HG03175 (cell line): ENCODE measurements around the gene CSTF2.
A peak's percentile ranks its signal among the peaks of the same experiment; 100 is the strongest.
"Not testable (repeated sequence)": the region's sequence is repeated elsewhere in the genome, so short reads cannot be mapped to it uniquely, and the experiment has no call there.

ENCODE experiments used
- ATAC-seq: cut with Tn5 transposase; IDR thresholded peaks from one replicate; pipeline ENCODE4 v1.9.1; 2021; ENCODE audit warnings: mild to moderate bottlenecking, moderate library complexity; ENCODE audit not compliant: unreplicated experiment

Gene CSTF2, protein sequence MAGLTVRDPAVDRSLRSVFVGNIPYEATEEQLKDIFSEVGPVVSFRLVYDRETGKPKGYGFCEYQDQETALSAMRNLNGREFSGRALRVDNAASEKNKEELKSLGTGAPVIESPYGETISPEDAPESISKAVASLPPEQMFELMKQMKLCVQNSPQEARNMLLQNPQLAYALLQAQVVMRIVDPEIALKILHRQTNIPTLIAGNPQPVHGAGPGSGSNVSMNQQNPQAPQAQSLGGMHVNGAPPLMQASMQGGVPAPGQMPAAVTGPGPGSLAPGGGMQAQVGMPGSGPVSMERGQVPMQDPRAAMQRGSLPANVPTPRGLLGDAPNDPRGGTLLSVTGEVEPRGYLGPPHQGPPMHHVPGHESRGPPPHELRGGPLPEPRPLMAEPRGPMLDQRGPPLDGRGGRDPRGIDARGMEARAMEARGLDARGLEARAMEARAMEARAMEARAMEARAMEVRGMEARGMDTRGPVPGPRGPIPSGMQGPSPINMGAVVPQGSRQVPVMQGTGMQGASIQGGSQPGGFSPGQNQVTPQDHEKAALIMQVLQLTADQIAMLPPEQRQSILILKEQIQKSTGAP

DNA sequence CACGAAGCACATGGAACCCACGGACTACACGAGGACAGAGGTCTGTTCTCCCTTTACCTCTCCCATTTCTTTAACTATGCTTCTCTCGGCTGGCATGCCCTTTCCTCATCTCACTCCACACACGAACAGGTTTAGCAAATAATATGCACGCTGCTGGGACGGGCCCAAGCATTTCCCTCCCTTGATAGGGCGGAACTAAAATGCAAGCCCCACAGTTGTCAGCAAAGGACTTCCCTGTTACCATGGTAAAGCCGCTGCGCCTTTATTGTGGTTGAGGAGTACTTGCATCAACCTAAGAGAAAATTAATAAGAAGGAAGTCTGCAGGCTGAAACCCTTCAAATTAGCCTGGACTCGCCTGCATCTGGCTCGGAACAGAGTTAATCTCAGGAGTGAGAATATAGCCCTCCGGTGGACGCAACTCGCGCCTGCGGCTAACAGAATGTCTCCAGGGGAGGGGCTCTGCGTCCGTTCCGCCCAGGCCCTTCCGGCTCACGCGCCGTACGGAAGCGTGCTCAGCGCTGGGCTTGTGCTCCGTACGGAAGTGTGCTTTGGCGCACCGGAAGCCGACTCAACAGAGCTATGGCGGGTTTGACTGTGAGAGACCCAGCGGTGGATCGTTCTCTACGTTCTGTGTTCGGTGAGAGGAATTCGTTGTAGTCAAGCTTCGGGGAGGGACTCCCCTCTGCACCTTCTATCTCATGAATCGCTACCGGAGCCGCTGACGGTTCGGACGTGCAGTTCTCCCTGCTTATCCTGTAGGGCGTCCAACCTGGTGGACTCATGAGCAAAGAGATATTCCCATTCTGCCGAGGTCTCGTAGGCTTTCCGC is at the start of gene CSTF2:
Gene CSTF2, plus strand, starts transcription at position 555 of the 830 bp plus-strand sequence. Its CDS starts 26 bp downstream, at position 581.
- ATAC-seq, result peak; percentile 99

GRCh38 chrX:100796371-100796770 is 23.8 kb upstream of the CSTF2 start:
- ATAC-seq, result not testable (repeated sequence)

DNA sequence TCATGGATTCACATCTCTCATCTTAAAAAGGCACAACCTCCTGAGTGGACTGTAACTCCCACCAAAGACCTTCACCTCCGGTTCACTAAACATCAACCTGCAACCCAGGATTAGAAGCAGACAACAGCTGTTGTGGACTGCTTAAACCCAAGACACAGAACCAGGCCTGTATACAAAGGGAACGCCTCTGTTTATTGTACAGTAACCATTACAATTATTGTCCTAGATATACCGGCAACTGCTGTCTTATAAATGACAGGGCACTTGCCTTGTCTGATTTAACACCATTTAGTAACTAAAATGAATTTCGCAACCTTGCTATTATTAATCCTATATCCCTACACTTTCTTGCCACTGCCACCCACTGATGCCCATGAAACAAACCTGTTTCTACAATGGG is 22.8 kb upstream of the CSTF2 start:
- ATAC-seq, result no peak

DNA sequence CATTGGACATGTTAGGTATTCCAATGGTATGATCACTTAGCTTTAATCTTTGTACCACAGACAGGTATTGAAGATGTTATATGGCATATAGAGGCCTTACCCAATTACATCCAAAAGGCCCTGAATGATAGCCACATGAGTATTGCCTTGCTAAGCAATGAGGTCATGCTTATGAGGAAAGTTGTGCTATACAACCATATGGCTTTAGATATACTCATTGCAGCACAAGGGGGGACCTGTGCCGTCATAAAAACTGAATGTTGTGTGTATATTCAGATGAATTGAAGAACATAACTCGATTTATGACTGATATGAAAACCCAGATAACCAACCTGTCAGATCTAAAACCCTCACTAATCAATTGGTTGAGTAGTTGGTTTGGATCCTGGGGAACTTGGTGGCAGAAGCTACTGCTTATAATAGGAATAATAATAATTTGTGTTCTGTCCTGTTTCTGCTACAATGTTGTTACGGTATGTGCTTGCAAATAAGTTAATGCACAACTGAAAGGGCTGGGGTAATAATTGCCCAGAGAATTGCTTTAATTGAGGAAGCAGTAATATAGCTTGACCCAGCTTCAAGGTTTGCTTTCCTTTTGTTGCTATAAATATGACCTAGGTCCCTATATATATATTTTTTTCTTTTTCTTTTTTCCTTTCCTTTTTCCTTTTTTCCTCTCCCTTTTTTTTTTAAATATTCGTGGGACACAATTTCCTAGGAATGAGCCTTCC is 21.5 kb upstream of the CSTF2 start:
- ATAC-seq, result no peak

- no peak for ATAC-seq
These were observed 17.3 kb upstream of the CSTF2 start for GRCh38 chrX:100802843-100803242.

DNA sequence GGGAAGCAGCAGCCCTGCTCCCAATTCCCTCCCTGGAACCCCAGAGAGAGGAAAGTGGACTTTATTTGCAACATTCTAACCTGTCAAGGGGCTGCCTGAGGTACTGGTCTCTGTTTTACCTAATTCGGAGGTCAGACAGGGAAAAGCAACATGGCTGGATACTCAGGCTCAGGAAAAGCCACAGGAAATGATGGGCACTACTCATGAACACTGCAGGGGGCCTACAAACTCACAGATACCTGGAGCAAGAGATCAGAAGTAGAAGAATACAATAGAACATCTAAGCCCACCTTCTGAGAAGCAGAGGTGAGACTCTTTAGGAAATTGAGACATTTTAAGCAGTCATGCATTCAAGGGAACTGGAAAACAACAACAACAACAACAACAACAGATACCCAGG is 15.4 kb upstream of the CSTF2 start:
- ATAC-seq, result no peak

DNA sequence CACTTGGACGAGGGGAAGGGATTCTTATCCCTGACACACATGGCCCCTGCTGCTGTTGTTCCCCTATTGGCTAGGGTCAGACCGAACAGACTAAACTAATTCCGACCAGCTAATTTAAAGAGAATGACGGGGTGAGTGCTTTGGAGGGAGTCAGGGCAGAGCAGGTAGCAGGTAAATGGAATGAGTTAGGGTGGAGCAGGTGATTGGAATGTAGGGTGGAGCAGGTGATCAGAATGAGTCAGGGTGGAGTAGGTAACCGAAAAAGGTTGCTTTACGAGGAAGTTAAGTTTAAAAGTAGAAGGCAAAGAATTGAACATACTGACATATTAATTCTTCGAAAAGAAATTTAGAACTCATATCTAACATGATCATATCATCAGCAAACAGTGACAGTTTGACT is 11.9 kb upstream of the CSTF2 start:
- ATAC-seq, result not testable (repeated sequence)

DNA sequence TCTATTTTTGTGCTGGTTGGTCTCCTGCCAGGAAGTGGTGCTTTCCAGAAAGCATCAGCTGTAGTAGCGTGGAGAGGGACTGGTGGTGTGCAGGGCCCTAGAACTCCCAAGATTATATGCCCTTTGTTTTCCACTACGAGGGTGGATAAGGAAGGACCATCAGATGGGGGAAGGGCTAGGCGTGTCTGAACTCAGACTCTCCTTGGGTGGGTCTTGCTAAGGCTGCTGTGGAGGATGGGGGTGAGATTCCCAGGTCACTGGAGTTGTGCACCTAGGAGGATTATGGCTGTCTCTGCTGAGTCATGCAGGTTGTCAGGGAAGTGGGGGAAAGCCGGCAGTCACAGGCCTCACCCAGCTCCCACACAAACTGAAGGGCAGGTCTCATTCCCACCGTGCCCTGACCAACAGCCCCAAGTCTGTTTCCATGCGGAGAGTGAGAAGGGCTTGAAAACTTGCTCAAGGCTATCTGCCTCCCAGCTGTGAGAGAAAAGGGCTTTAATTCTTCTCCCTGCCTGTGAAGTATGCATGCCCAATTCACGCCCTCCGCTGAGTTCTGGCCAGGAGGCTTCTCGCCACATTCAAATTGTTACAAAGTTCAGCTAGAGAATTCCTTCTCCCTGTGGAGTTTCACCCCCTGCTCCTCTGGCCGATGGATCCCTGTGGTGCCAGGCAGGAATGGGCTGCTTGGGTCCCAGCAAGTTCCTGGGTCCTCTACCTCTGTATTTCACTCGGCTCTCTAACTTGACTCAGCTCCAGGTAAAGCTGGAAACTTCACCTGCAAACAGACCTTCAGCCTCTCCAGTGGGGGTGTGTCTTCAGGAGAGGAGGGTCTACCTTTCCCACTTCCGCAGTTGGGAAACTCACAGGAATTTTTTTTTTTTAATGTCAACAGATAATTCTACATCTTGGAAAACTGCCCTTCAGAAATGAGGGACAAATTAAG is 7.7 kb upstream of the CSTF2 start:
- no peak for ATAC-seq

GRCh38 chrX:100817340-100817739 is 2.9 kb upstream of the CSTF2 start:
- no peak for ATAC-seq

GRCh38 chrX:100819534-100819836 is 706 bp upstream of the CSTF2 start:
- no peak for ATAC-seq

DNA sequence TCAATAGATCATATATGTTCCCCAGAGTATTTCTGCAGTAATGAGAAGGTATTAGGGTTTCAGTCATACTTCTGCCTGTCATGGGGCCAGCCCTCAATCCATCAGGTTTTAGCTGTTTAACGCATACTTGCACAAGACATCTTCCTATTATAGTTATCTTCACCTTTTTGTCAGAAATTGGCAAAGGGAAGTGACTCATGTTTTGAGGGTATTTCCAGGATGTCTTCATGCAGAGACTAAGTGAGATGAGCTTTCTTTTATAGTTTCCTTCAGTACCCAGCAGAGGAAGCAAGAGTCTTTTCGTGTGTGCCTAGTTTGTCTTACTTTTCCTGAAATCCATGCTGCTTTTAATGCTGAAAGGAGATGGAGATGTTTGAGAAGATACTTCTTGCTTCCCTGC is 9.5 kb downstream of the CSTF2 start:
- ATAC-seq, result peak; percentile 78

- ATAC-seq, result peak; percentile 10
These were observed 10.0 kb downstream of the CSTF2 start for GRCh38 chrX:100830143-100830542.

DNA sequence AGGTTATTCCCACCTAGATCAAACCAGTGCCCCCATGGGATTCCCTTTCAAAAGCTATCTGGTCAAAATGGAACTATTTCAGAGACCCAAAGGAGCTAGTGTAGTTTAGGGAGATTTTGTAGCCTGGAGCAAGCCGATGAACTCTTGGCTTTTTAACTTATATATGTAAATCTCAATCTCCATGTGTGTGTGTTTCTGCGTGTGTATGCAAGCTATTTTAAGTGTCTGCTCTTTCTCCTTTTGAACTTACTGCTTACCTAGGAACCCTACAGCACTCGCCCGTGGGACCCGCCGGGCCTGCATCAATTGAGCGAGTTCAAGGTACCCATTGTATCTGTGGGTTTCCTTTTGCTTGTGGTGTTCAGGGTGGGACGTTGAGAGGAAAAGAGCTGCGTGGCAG is 10.4 kb downstream of the CSTF2 start:
- ATAC-seq, result no peak

DNA sequence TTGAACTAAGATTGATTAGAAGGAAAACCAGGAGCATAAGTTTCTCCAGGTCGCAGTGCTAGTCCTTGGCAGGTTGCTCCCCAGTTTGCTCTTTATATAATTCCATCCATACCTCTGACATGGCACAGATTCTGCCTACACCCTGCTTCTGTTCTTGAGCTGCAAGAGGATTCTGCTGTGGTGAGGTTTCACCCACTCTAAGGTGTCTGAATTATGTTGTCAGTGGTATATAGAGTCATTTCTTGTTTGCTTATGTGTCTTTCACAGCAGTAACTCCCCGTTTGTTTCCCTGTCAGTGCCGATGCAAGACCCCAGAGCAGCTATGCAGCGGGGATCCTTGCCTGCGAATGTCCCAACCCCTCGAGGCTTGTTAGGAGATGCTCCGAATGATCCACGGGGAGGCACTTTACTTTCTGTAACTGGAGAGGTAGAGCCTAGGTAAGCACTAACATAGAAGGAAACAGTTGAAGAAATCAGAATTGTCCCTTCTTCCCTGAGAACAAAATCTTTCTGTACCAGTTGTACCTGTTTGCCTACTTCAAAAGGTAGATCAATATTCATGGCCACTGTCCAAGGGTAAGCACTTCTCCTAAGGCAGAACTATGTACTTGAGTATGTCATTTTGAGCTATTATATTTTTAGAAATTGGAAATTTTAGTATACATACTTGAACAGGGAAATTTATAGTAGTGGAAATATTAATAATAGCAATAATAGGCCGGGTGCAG is 11.2 kb downstream of the CSTF2 start:
- ATAC-seq, result no peak

GRCh38 chrX:100850317-100850716 is 30.1 kb downstream of the CSTF2 start:
- ATAC-seq, result no peak

- ATAC-seq, result no peak
These were observed 32.6 kb downstream of the CSTF2 start for GRCh38 chrX:100852810-100853209.

GRCh38 chrX:100863326-100863864 is 43.2 kb downstream of the CSTF2 start:
- ATAC-seq, result no peak

DNA sequence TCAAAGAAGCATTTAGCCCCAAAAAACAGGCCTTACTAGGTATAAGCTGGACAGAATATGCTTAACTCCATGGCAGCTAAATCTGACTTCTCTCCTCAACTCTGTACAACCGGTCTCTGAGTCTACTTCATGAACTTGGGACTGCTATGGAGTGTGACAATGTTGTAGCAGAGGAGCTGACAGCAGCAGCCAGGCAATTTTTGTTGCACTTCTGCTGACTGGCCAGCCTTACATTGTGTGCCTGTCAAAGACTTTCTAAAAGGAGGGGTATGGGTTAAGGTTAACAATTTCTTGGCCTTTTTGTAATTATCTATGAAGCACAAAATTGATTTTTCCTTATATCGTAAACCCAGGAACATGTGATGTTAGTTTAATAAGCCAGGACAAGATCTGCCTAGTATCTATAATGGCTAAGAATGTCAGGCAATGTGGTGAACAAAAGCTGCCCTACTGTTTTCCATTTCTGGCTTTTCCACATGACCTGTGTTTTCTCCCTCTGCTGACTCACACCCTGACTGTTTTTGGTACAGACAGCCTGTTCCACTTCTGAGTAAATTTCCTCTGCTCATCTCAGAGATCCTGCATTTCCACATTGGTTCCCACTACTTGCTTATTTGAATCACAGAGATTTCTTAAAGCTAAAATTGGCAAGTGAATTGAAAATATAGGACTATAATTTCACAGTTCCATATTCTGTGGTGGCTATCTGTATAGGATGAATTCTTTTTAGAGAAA is 44.6 kb downstream of the CSTF2 start:
- no peak for ATAC-seq
